HEK293 (cell line): Measurements from ENCODE around the gene KIF11.

Experiments used
- HOXA7 ChIP-seq: sonication (generic); formaldehyde crosslinking; IDR thresholded peaks from 2 replicates; pipeline ENCODE4 v1.8.1; 2022; ENCODE audit warnings: missing genetic modification reagents, borderline replicate concordance
- WT1 ChIP-seq: fragments of 450-650 bp; formaldehyde crosslinking; IDR thresholded peaks from 2 replicates; pipeline ENCODE4 v1.5.1; 2016; ENCODE audit warnings: missing biosample characterization, missing genetic modification characterization
- YY1 ChIP-seq: fragments of 450-650 bp; formaldehyde crosslinking; IDR thresholded peaks from 2 replicates; pipeline ENCODE4 v1.5.1; 2018; ENCODE audit warnings: missing biosample characterization, missing genetic modification characterization
- ZBTB10 ChIP-seq: fragments of 450-650 bp; formaldehyde crosslinking; IDR thresholded peaks from 2 replicates; pipeline ENCODE4 v1.5.1; 2016; ENCODE audit warnings: missing biosample characterization, missing genetic modification characterization
- ZBTB11 ChIP-seq: fragments of 450-650 bp; formaldehyde crosslinking; conservative IDR thresholded peaks from 2 replicates; pipeline ENCODE4 v1.5.1; 2016; ENCODE audit warnings: low read depth, missing biosample characterization, missing genetic modification characterization
- ZBTB20 ChIP-seq: fragments of 450-650 bp; formaldehyde crosslinking; IDR thresholded peaks from 2 replicates; pipeline ENCODE4 v1.5.1; 2016; ENCODE audit warnings: missing biosample characterization, missing genetic modification characterization
- ZEB2 ChIP-seq: fragments of 450-650 bp; formaldehyde crosslinking; IDR thresholded peaks from 2 replicates; pipeline ENCODE4 v1.5.1; 2016; ENCODE audit warnings: missing biosample characterization, missing genetic modification characterization
- ZFP37 ChIP-seq: fragments of 450-650 bp; formaldehyde crosslinking; IDR thresholded peaks from 2 replicates; pipeline ENCODE4 v1.5.1; 2016; ENCODE audit warnings: missing biosample characterization, missing genetic modification characterization
- ZNF121 ChIP-seq: fragments of 450-650 bp; formaldehyde crosslinking; IDR thresholded peaks from 2 replicates; pipeline ENCODE4 v1.5.1; 2016; ENCODE audit warnings: missing biosample characterization, missing genetic modification characterization
- ZNF133 ChIP-seq: fragments of 450-650 bp; formaldehyde crosslinking; IDR thresholded peaks from 2 replicates; pipeline ENCODE4 v1.5.1; 2016; ENCODE audit warnings: missing biosample characterization, missing genetic modification characterization
- ZNF148 ChIP-seq: fragments of 450-650 bp; formaldehyde crosslinking; IDR thresholded peaks from 2 replicates; pipeline ENCODE4 v1.5.0; 2017; ENCODE audit warnings: missing biosample characterization, missing genetic modification characterization, borderline replicate concordance
- ZNF184 ChIP-seq: fragments of 450-650 bp; IDR thresholded peaks from 2 replicates; pipeline ENCODE4 v1.5.1; 2018; ENCODE audit warnings: missing biosample characterization, mild to moderate bottlenecking, missing genetic modification characterization
- ZNF24 ChIP-seq: fragments of 450-650 bp; formaldehyde crosslinking; IDR thresholded peaks from 2 replicates; pipeline ENCODE4 v1.5.1; 2016; ENCODE audit warnings: missing biosample characterization, missing genetic modification characterization
- ZNF248 ChIP-seq: fragments of 450-650 bp; formaldehyde crosslinking; IDR thresholded peaks from 2 replicates; pipeline ENCODE4 v1.5.1; 2017; ENCODE audit warnings: missing biosample characterization, missing genetic modification characterization
- ZNF280D ChIP-seq: fragments of 450-650 bp; formaldehyde crosslinking; IDR thresholded peaks from 2 replicates; pipeline ENCODE4 v1.5.1; 2016; ENCODE audit warnings: missing biosample characterization, missing genetic modification characterization
- ZNF324 ChIP-seq: fragments of 450-650 bp; formaldehyde crosslinking; IDR thresholded peaks from 2 replicates; pipeline ENCODE4 v1.5.1; 2016; ENCODE audit warnings: missing biosample characterization, missing genetic modification characterization
- ZNF510 ChIP-seq: fragments of 450-650 bp; formaldehyde crosslinking; IDR thresholded peaks from 2 replicates; pipeline ENCODE4 v1.5.1; 2018; ENCODE audit warnings: mild to moderate bottlenecking, missing genetic modification characterization, missing biosample characterization; ENCODE audit not compliant: insufficient replicate concordance
- ZNF549 ChIP-seq: fragments of 450-650 bp; IDR thresholded peaks from 2 replicates; pipeline ENCODE4 v1.5.1; 2018; ENCODE audit warnings: missing biosample characterization, missing genetic modification characterization, mild to moderate bottlenecking, inconsistent platforms, moderate library complexity
- ZNF558 ChIP-seq: fragments of 450-650 bp; formaldehyde crosslinking; IDR thresholded peaks from 2 replicates; pipeline ENCODE4 v1.5.1; 2016; ENCODE audit warnings: missing biosample characterization, missing genetic modification characterization
- ZNF571 ChIP-seq: fragments of 450-650 bp; formaldehyde crosslinking; IDR thresholded peaks from 2 replicates; pipeline ENCODE4 v1.5.0; 2017; ENCODE audit warnings: missing biosample characterization, missing genetic modification characterization
- ZNF580 ChIP-seq: fragments of 450-650 bp; formaldehyde crosslinking; IDR thresholded peaks from 2 replicates; pipeline ENCODE4 v1.5.1; 2016; ENCODE audit warnings: missing biosample characterization, missing genetic modification characterization
- ZNF768 ChIP-seq: fragments of 450-650 bp; formaldehyde crosslinking; IDR thresholded peaks from 2 replicates; pipeline ENCODE4 v1.5.1; 2018; ENCODE audit warnings: missing biosample characterization, mild to moderate bottlenecking, missing genetic modification characterization
- ZSCAN30 ChIP-seq: fragments of 450-650 bp; IDR thresholded peaks from 2 replicates; pipeline ENCODE4 v1.5.1; 2018; ENCODE audit warnings: missing biosample characterization, mild to moderate bottlenecking, missing genetic modification characterization, moderate library complexity

The KIF11 gene

GRCh38 chr10:92690211-92690914, 97.4 kb downstream of the KIF11 start (continued):
- no peak for TF ChIP-seq ZBTB11 (tag by site-specific recombination)
- no peak for TF ChIP-seq ZNF280D
- TF ChIP-seq ZNF148 (tag by site-specific recombination): no peak
- TF ChIP-seq ZNF121: no peak
- TF ChIP-seq ZNF571 (tag by site-specific recombination): no peak
- no peak for TF ChIP-seq WT1 (tag by site-specific recombination)
- peak; percentile 66 for TF ChIP-seq ZBTB20
- 0 out of 2 replicates have a peak, but pooled peaks have one; percentile 10 for TF ChIP-seq ZSCAN30
- no peak for TF ChIP-seq ZNF133 (tag by site-specific recombination)
- TF ChIP-seq ZNF248 (tag by site-specific recombination): no peak
- TF ChIP-seq HOXA7: no peak
- TF ChIP-seq ZNF768 (tag by site-specific recombination): no peak
- TF ChIP-seq ZBTB10 (tag by site-specific recombination): peak; percentile 89
- TF ChIP-seq ZNF510 (tag by site-specific recombination): no peak
- TF ChIP-seq ZNF558 (tag by site-specific recombination): no peak
- TF ChIP-seq ZNF324 (tag by site-specific recombination): no peak; the same call in 1 of the 2 replicates
- TF ChIP-seq ZNF184 (tag by site-specific recombination): no peak
- TF ChIP-seq ZFP37 (tag by site-specific recombination): 0 out of 2 replicates have a peak, but pooled peaks have one; percentile 27
- no peak; the same call in 1 of the 2 replicates for TF ChIP-seq YY1 (tag by site-specific recombination)
- TF ChIP-seq ZEB2 (tag by site-specific recombination): peak; percentile 69
- TF ChIP-seq ZNF549 (tag by site-specific recombination): no peak
- TF ChIP-seq ZNF24 (tag by site-specific recombination): no peak
- no peak for TF ChIP-seq ZNF580 (tag by site-specific recombination)
